ENCODE data around the gene CDCA5. TPM values are rescaled to one million over a fixed set of nuclear protein-coding genes. Genes with fewer than 3 reads are reported as not detected.

Gene CDCA5
- total and polyA plus RNA-seq, 5 donors, result 0.22 to 1.6 (median 0.99) TPM

- ATAC-seq, result no peak
Observed at GRCh38 chr11:65118097-65118837, 34.4 kb upstream of the CDCA5 start.

GRCh38 chr11:65117206-65118096 is 33.6 kb upstream of the CDCA5 start, which contains the start of gene ZNHIT2:
TSS of gene ZNHIT2 (minus strand) at chr11:65117701. CDS start at chr11:65117653, 48 bp downstream.
- no peaks in the 10 kb centered on the region for H3K9me3 ChIP-seq (ENCODE audit: control insufficient read depth, low read length)
- intact Hi-C loops (cut with DNase I), result loop anchor here in 2 of 4 donors (10.0 kb wide), 3 partner anchors 93 to 333 kb away; partner anchors contain the start of genes CDC42BPG (in 1 of the 2) and SNX15 (in 1 of the 2)
- H3K4me1 ChIP-seq (ENCODE audit: control insufficient read depth, insufficient read depth, low read length), result no peaks in the 10 kb centered on the region
- under 1% methylated on average over 89 of the region's 89 CpGs for WGBS
- H3K4me3 ChIP-seq (ENCODE audit: low read length), result peak within 1 kb of the TSS; percentile 57
- DNase-seq, result peak; percentile 100
- ATAC-seq, result peak; percentile 86 to 88
- H3K27me3 ChIP-seq (ENCODE audit: control insufficient read depth, insufficient read depth), result no peaks in the 10 kb centered on the region
- H3K27ac ChIP-seq (ENCODE audit: low read length), result peak within 1 kb of the TSS; percentile 48

More at GRCh38 chr11:65118097-65118837, 34.4 kb upstream of the CDCA5 start:
- Histone ChIP-seq H3K27ac (ENCODE audit: low read length) (no peak overlapping the region), H3K4me3 (ENCODE audit: low read length) (no peak overlapping the region), H3K9me3 (ENCODE audit: control insufficient read depth, low read length) (no peaks in the 10 kb centered on the region), H3K27me3 (ENCODE audit: control insufficient read depth, insufficient read depth) (no peaks in the 10 kb centered on the region), H3K4me1 (ENCODE audit: control insufficient read depth, insufficient read depth, low read length) (no peaks in the 10 kb centered on the region)
- 82% methylated on average over 18 of the region's 18 CpGs for WGBS
- intact Hi-C loops (cut with DNase I), result loop anchor here in 2 of 4 donors (10.0 kb wide), 3 partner anchors 93 to 333 kb away; partner anchors contain the start of genes CDC42BPG (in 1 of the 2) and SNX15 (in 1 of the 2)
- DNase-seq, result peak in 1 of 3 donors; percentile 68

GRCh38 chr11:65116370-65117205 is 32.7 kb upstream of the CDCA5 start:
- no peaks in the 10 kb centered on the region for H3K4me1 ChIP-seq (ENCODE audit: control insufficient read depth, insufficient read depth, low read length)
- intact Hi-C loops (cut with DNase I), result loop anchor here in 2 of 4 donors (10.0 kb wide), 3 partner anchors 92 to 332 kb away; partner anchors contain the start of genes CDC42BPG (in 1 of the 2) and SNX15 (in 1 of the 2)
- WGBS, result 22% methylated on average over 68 of the region's 68 CpGs
- no peaks in the 10 kb centered on the region for H3K9me3 ChIP-seq (ENCODE audit: control insufficient read depth, low read length)
- H3K4me3 ChIP-seq (ENCODE audit: low read length), result peak overlapping the region; percentile 57
- no peaks in the 10 kb centered on the region for H3K27me3 ChIP-seq (ENCODE audit: control insufficient read depth, insufficient read depth)
- ATAC-seq (peak; percentile 0), DNase-seq (peak; percentile 38 to 72 (median 67))
- H3K27ac ChIP-seq (ENCODE audit: low read length), result peak overlapping the region; percentile 48

GRCh38 chr11:65115361-65116082 is 31.7 kb upstream of the CDCA5 start:
- Histone ChIP-seq H3K4me3 (ENCODE audit: low read length) (no peak overlapping the region), H3K27me3 (ENCODE audit: control insufficient read depth, insufficient read depth) (no peaks in the 10 kb centered on the region), H3K4me1 (ENCODE audit: control insufficient read depth, insufficient read depth, low read length) (no peaks in the 10 kb centered on the region), H3K9me3 (ENCODE audit: control insufficient read depth, low read length) (no peaks in the 10 kb centered on the region), H3K27ac (ENCODE audit: low read length) (no peak overlapping the region)
- DNase-seq, result peak in 1 of 3 donors; percentile 53
- intact Hi-C loops (cut with DNase I), result loop anchor here in 2 of 4 donors (10.0 kb wide), 3 partner anchors 91 to 331 kb away; partner anchors contain the start of genes CDC42BPG (in 1 of the 2) and SNX15 (in 1 of the 2)
- ATAC-seq, result no peak
- 93% methylated on average over 21 of the region's 21 CpGs for WGBS

- no peak for ATAC-seq
- Histone ChIP-seq H3K4me3 (ENCODE audit: low read length) (no peak overlapping the region), H3K27ac (ENCODE audit: low read length) (no peak overlapping the region), H3K27me3 (ENCODE audit: control insufficient read depth, insufficient read depth) (no peaks in the 10 kb centered on the region), H3K9me3 (ENCODE audit: control insufficient read depth, low read length) (no peaks in the 10 kb centered on the region), H3K4me1 (ENCODE audit: control insufficient read depth, insufficient read depth, low read length) (no peaks in the 10 kb centered on the region)
- intact Hi-C loops (cut with DNase I), result loop anchor here in 2 of 4 donors (10.0 kb wide), 3 partner anchors 90 to 330 kb away; partner anchors contain the start of genes CDC42BPG (in 1 of the 2) and SNX15 (in 1 of the 2)
- 87% methylated on average over 11 of the region's 11 CpGs for WGBS
- peak in 2 of 3 donors; percentile 27 to 47 for DNase-seq
Observed at GRCh38 chr11:65114538-65115171, 30.8 kb upstream of the CDCA5 start.

- Histone ChIP-seq H3K27ac (ENCODE audit: low read length) (no peak overlapping the region), H3K9me3 (ENCODE audit: control insufficient read depth, low read length) (no peaks in the 10 kb centered on the region), H3K27me3 (ENCODE audit: control insufficient read depth, insufficient read depth) (no peaks in the 10 kb centered on the region), H3K4me3 (ENCODE audit: low read length) (no peak overlapping the region), H3K4me1 (ENCODE audit: control insufficient read depth, insufficient read depth, low read length) (no peaks in the 10 kb centered on the region)
- DNase-seq (peak in 1 of 3 donors; percentile 18), ATAC-seq (no peak)
- 57% methylated on average over 6 of the region's 6 CpGs for WGBS
- intact Hi-C loops (cut with DNase I), result loop anchor here in 2 of 4 donors (10.0 kb wide), 3 partner anchors 89 to 329 kb away; partner anchors contain the start of genes CDC42BPG (in 1 of the 2) and SNX15 (in 1 of the 2)
Observed at GRCh38 chr11:65113839-65114238, 30.0 kb upstream of the CDCA5 start.

GRCh38 chr11:65113361-65113756 is 29.5 kb upstream of the CDCA5 start:
- Histone ChIP-seq H3K4me3 (ENCODE audit: low read length) (peak overlapping the region; percentile 53), H3K9me3 (ENCODE audit: control insufficient read depth, low read length) (no peaks in the 10 kb centered on the region), H3K27me3 (ENCODE audit: control insufficient read depth, insufficient read depth) (no peaks in the 10 kb centered on the region), H3K27ac (ENCODE audit: low read length) (no peak overlapping the region), H3K4me1 (ENCODE audit: control insufficient read depth, insufficient read depth, low read length) (no peaks in the 10 kb centered on the region)
- peak in 2 of 3 donors; percentile 39 to 73 for DNase-seq
- ATAC-seq, result no peak
- 14% methylated on average over 14 of the region's 14 CpGs for WGBS
- intact Hi-C loops (cut with DNase I), result loop anchor here in 2 of 4 donors (10.0 kb wide), 3 partner anchors 89 to 329 kb away; partner anchors contain the start of genes CDC42BPG (in 1 of the 2) and SNX15 (in 1 of the 2)

- H3K27ac ChIP-seq (ENCODE audit: low read length), result peak overlapping the region; percentile 56
- H3K9me3 ChIP-seq (ENCODE audit: control insufficient read depth, low read length), result no peaks in the 10 kb centered on the region
- H3K27me3 ChIP-seq (ENCODE audit: control insufficient read depth, insufficient read depth), result no peaks in the 10 kb centered on the region
- peak; percentile 46 to 55 for ATAC-seq
- intact Hi-C loops (cut with DNase I), result loop anchor here in 2 of 4 donors (10.0 kb wide), 3 partner anchors 88 to 328 kb away; partner anchors contain the start of genes CDC42BPG (in 1 of the 2) and SNX15 (in 1 of the 2)
- no peaks in the 10 kb centered on the region for H3K4me1 ChIP-seq (ENCODE audit: control insufficient read depth, insufficient read depth, low read length)
- peak overlapping the region; percentile 53 for H3K4me3 ChIP-seq (ENCODE audit: low read length)
- 2% methylated on average over 57 of the region's 57 CpGs for WGBS
- DNase-seq, result peak; percentile 61 to 89 (median 88)
Observed at GRCh38 chr11:65112546-65113360, 28.9 kb upstream of the CDCA5 start.

Measured in right cardiac atrium (tissue), 5 donors.